ENCODE data around the gene GDF2.
A peak's percentile ranks its signal among the peaks of the same experiment; 100 is the strongest.

GDF2 gene

DNA sequence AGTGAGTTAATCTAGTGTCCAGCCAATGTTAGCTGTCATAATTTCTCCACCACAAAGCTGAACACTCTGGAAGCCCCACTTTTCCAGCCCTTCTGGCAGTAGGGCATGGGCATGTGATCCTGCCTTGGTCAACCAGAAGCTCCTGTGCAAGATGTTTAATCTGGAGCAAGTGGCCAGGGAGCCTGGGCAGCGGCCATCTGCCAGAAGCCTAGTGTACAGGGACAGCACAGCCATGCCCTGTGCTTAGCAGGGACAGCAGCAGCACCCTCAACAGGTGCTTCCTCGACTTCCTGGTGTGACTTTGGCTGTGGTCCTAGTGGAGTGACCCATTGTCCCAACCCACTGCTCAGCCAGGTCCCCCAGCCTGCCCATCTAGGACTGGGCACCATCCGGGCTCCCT is 36.2 kb downstream of the GDF2 start:
- TF ChIP-seq, protein P1, sequence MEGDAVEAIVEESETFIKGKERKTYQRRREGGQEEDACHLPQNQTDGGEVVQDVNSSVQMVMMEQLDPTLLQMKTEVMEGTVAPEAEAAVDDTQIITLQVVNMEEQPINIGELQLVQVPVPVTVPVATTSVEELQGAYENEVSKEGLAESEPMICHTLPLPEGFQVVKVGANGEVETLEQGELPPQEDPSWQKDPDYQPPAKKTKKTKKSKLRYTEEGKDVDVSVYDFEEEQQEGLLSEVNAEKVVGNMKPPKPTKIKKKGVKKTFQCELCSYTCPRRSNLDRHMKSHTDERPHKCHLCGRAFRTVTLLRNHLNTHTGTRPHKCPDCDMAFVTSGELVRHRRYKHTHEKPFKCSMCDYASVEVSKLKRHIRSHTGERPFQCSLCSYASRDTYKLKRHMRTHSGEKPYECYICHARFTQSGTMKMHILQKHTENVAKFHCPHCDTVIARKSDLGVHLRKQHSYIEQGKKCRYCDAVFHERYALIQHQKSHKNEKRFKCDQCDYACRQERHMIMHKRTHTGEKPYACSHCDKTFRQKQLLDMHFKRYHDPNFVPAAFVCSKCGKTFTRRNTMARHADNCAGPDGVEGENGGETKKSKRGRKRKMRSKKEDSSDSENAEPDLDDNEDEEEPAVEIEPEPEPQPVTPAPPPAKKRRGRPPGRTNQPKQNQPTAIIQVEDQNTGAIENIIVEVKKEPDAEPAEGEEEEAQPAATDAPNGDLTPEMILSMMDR (IDR thresholded peaks at IDR 0.05) = no peak
- TF ChIP-seq ZFX (IDR thresholded peaks at IDR 0.05; ENCODE audit: borderline replicate concordance) = no peak

DNA sequence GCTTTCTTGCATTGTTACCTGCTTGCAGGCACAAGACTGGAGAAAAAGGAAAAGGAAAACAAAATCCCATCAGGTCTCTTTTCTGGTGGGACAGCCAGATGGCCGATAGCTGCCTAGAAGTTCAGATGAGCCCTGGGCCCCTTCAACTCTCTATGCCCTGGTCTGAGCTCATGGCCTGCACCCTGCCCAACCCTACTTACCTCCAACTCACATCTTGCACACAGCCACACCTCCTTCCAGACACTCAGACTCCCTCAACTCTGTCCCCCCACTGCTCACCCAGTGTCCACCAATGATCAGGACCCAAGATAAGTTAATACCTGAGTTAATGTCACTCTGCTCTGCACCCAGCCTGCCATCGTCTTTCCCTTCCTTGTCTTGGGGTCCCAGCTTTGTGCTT is 36.8 kb downstream of the GDF2 start:
- TF ChIP-seq ZFX (IDR thresholded peaks at IDR 0.05; ENCODE audit: borderline replicate concordance) = no peak
- TF ChIP-seq, protein P1 (IDR thresholded peaks at IDR 0.05) = no peak
- no peak overlapping the region for H3K27ac ChIP-seq

More for the DNA sequence above, 36.2 kb downstream of the GDF2 start:
- H3K27ac ChIP-seq = no peak overlapping the region

DNA sequence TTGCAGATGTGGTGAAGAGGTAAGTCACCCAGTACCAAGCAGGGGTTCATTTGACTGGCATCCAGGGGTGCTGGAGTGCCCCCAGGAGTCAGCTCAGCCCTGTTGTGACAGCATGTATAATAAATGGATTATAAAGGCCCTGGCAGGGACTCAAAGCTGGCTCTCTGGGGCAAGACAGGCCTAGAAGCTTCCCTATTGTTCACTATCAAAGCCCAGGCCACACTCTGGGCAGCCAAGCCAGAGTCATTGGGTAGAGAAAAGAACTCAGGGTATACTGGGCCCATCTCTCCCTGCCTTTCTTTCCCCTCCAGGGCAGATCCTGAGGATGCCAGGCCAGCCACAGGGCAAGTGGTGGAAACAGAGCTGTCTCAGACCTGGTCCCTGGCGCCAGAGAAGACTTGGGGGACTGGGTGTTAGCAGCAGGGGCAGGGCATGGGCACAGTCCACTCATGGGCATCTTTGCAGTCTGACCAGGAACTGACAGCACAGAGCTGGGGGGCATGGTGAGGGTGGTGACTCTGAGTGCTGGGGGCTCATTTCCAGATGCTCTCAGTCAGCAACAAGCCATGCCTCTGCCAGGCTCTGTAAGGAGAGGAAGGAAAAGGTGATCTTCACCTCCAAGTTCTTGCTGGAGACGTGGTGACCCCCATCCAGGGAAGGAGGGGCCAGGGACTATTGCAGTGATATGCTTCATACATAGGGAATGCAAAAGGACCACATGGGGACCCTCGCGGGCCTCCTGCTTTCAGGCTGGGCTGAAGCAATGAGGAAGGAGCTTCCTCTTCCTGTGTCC is 37.6 kb downstream of the GDF2 start:
- TF ChIP-seq, protein P1 (IDR thresholded peaks at IDR 0.05) = no peak
- no peak for TF ChIP-seq ZFX (IDR thresholded peaks at IDR 0.05; ENCODE audit: borderline replicate concordance)

DNA sequence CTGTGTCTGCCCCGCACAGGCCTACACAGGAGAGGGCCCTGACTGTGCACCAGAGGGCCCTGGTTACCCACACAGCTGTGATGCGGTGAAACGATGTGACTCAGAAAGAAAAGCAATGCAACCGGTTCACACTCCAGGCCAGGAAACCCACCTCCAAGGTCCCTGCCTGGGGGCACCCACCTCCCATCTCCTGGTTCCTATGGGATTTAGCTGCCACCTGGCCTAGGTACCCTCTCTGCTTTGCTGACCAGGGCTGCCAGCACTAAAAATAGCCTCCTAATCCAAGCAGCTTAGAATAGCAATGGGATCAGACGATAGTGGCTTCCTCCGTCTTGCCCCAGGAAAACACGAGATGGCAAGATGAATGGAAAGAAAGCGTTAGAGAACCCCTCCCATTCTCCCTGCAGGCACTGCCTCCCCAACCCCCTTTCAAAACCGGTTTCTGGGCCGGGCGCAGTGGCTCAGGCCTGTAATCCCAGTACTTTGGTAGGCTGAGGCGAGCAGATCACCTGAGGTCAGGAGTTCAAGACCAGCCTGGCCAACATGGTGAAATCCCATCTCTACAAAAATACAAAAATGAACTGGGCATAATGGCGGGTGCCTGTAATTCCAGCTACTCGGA is 38.3 kb downstream of the GDF2 start:
- no peak for TF ChIP-seq ZFX (IDR thresholded peaks at IDR 0.05; ENCODE audit: borderline replicate concordance)
- TF ChIP-seq, protein P1 (IDR thresholded peaks at IDR 0.05) = no peak
- H3K27ac ChIP-seq = no peak overlapping the region

More for the DNA sequence above, 37.6 kb downstream of the GDF2 start:
- no peak overlapping the region for H3K27ac ChIP-seq

DNA sequence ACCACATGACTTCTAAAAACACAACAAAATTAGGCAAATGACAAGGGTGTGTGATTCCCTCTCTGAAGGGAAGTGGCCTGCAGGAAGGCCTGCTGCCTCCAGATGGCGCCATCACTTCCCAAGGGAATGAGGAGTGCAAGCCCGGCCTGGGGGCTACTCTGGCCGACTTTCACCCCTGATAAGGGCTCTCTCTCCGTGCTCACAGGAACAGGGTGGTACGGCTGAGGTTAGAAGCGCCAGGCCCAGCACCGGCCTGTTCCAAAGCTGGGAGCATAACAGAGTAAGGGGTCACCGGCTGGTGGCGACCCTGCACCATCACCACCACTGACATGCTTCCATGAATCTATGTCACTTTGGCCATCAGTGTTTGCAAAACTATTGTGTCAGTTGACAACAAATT is 39.0 kb downstream of the GDF2 start:
- no peak overlapping the region for H3K27ac ChIP-seq
- TF ChIP-seq, protein P1 (IDR thresholded peaks at IDR 0.05) = peak; percentile 89
- TF ChIP-seq ZFX (IDR thresholded peaks at IDR 0.05; ENCODE audit: borderline replicate concordance) = no peak

DNA sequence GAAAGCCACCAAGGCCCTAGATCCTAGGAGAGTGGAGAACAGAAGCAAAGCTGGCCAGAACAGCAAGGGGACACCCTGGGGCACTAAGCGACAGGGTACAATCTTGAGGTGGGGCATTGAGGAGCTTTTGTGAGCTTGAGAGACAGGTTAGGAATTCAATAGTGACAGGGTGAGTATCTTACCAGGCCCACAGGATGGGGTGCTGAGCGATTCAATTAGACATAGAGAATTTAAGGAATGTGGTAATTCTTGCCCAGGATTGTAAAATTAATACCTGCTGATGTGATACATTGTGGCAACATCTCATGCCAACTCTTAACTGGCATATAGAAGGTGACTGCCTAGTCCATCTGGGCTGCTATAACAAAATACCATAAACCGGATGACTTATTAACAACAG is 39.9 kb downstream of the GDF2 start:
- H3K27ac ChIP-seq = no peak overlapping the region
- TF ChIP-seq, protein P1 (IDR thresholded peaks at IDR 0.05) = no peak
- TF ChIP-seq ZFX (IDR thresholded peaks at IDR 0.05; ENCODE audit: borderline replicate concordance) = no peak

DNA sequence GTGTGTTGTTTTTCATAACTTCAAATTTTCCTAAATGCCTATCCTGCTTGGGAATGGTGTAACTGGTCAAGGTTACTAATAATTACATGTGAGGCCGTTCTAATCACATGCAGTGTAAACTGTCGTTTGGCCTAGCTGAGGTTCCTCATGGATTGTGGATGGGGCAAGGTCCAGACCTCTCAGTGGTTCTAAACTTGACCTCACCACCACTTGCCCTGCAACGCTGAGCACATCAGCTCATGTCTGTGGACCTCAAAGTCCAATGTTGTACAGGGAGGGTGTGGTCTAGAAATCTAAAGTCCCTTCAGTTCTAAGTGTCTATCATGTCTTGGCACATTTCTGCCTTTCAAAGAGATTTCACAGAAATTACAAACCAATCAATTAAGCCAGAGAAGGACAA is 41.5 kb downstream of the GDF2 start:
- H3K27ac ChIP-seq = no peak overlapping the region
- TF ChIP-seq ZFX (IDR thresholded peaks at IDR 0.05; ENCODE audit: borderline replicate concordance) = no peak
- TF ChIP-seq, protein P1 (IDR thresholded peaks at IDR 0.05) = no peak

All from 22Rv1 (cell line).